Astrocyte (in vitro differentiated cells and primary cell): ENCODE data around the gene SRSF1. TPM values are rescaled to one million over a fixed set of nuclear protein-coding genes. Genes with fewer than 3 reads are reported as not detected.

Source experiments
- DNase-seq: peaks from one replicate; pipeline ENCODE4 v3.0.0-alpha.2; 2010; ENCODE audit warnings: low read depth
- FAIRE-seq: peaks from 2 replicates; lab custom pipeline; 2011; peaks lifted over from hg19 to GRCh38; lab: Jason Lieb, UNC
- H2AFZ ChIP-seq: 2 replicates; pipeline ENCODE4 v1.6.0; 2012; ENCODE audit warnings: low read depth, low read length, inconsistent platforms
- H3K27ac ChIP-seq: 2 replicates; pipeline ENCODE4 v1.5.1; 2011; ENCODE audit warnings: low read depth, low read length, inconsistent platforms
- H3K27me3 ChIP-seq: 2 replicates; pipeline ENCODE4 v1.6.0; 2011; ENCODE audit warnings: low read length, inconsistent platforms; ENCODE audit not compliant: insufficient read depth
- H3K36me3 ChIP-seq: 2 replicates; pipeline ENCODE4 v1.5.1; 2011; ENCODE audit warnings: low read length, inconsistent platforms; ENCODE audit not compliant: insufficient read depth
- H3K4me1 ChIP-seq: 2 replicates; pipeline ENCODE4 v1.5.1; 2011; ENCODE audit warnings: low read length, inconsistent platforms; ENCODE audit not compliant: insufficient read depth
- H3K4me2 ChIP-seq: 2 replicates; pipeline ENCODE4 v1.6.0; 2012; ENCODE audit warnings: low read length, inconsistent platforms
- H3K4me3 ChIP-seq: 2 replicates; pipeline ENCODE4 v1.5.1; 2011; ENCODE audit warnings: low read depth, mild to moderate bottlenecking, low read length, inconsistent platforms; ENCODE audit not compliant: insufficient read depth
- H3K79me2 ChIP-seq: 2 replicates; pipeline ENCODE4 v1.6.0; 2012; ENCODE audit warnings: mild to moderate bottlenecking, low read length, inconsistent platforms; ENCODE audit not compliant: insufficient read depth
- H3K9ac ChIP-seq: 2 replicates; pipeline ENCODE4 v1.6.0; 2012; ENCODE audit warnings: mild to moderate bottlenecking, low read length, inconsistent platforms
- H3K9me3 ChIP-seq: 2 replicates; pipeline ENCODE4 v1.5.1; 2012; ENCODE audit warnings: low read depth, mild to moderate bottlenecking, low read length, inconsistent platforms; ENCODE audit not compliant: insufficient read depth
- H4K20me1 ChIP-seq: 2 replicates; pipeline ENCODE4 v1.6.0; 2012; ENCODE audit warnings: low read length, inconsistent platforms; ENCODE audit not compliant: insufficient read depth
- H3K27ac Mint-ChIP-seq: one replicate; pipeline ENCODE4 v1.8.0; 2021; ENCODE audit warnings: mild to moderate bottlenecking, mixed read lengths; ENCODE audit not compliant: unreplicated experiment
- H3K27me3 Mint-ChIP-seq: one replicate; pipeline ENCODE4 v1.8.0; 2021; ENCODE audit warnings: low read depth, mixed read lengths; ENCODE audit not compliant: unreplicated experiment
- H3K36me3 Mint-ChIP-seq: one replicate; pipeline ENCODE4 v1.8.0; 2021; ENCODE audit warnings: low read depth, mixed read lengths; ENCODE audit not compliant: unreplicated experiment
- H3K4me1 Mint-ChIP-seq: one replicate; pipeline ENCODE4 v1.8.0; 2021; ENCODE audit warnings: low read depth, mixed read lengths; ENCODE audit not compliant: unreplicated experiment
- H3K4me3 Mint-ChIP-seq: one replicate; pipeline ENCODE4 v1.8.0; 2021; ENCODE audit warnings: mild to moderate bottlenecking, moderate library complexity, mixed read lengths; ENCODE audit not compliant: unreplicated experiment
- H3K9me3 Mint-ChIP-seq: one replicate; pipeline ENCODE4 v1.8.0; 2021; ENCODE audit warnings: mild to moderate bottlenecking, mixed read lengths; ENCODE audit not compliant: unreplicated experiment
- EZH2 ChIP-seq: IDR thresholded peaks from 2 replicates; pipeline ENCODE4 v1.6.1; 2012; ENCODE audit warnings: mild to moderate bottlenecking, low read length, inconsistent platforms; ENCODE audit not compliant: insufficient read depth
- total RNA-seq: library from RNA; stranded (reverse); gene quantifications from 2 replicates; pipeline ENCODE4 v1.2.1, GENCODE V29; 2021
- TF ChIP-seq, protein P1 (sequence below): IDR thresholded peaks from 2 replicates; pipeline ENCODE4 v1.5.1; 2011; ENCODE audit warnings: low read depth, mild to moderate bottlenecking, inconsistent platforms, low read length, moderate library complexity; ENCODE audit not compliant: insufficient read depth

The SRSF1 gene
- total RNA-seq, 1 donor from 2014 or later, result 196 TPM

DNA sequence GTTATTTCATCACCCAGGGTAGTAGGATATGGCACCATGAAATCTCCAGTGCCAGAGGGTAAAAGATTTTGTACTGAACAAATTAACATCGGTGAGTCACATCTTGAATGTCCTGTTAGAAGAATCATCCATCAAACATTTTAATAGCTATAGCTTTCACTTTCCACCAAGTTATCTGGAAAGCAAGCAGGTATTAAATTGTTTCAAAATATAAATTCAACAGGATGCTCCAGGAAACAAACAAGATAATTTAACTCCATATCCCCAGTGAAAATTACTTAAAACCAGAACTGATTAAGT, 21.4 kb downstream of the SRSF1 start:
- Histone ChIP-seq H3K9ac (no peak overlapping the region), H3K36me3 (peaks cover 7% of the 10 kb centered on the region), H3K4me1 (peaks cover 21% of the 10 kb centered on the region), H3K27me3 (no peaks in the 10 kb centered on the region), H3K79me2 (peaks cover 61% of the 10 kb centered on the region), H3K9me3 (no peaks in the 10 kb centered on the region), H3K27ac (no peak overlapping the region), H3K4me3 (no peak overlapping the region), H3K4me2 (peak overlapping the region; percentile 87), H4K20me1 (peaks cover 58% of the 10 kb centered on the region), H2AFZ (no peak overlapping the region)
- no peaks in the 10 kb centered on the region for H3K27me3 Mint-ChIP-seq
- H3K4me3 Mint-ChIP-seq, result peak overlapping the region; percentile 78
- FAIRE-seq (no peak), DNase-seq (peak; percentile 22)
- H3K9me3 Mint-ChIP-seq, result no peaks in the 10 kb centered on the region
- no peak for TF ChIP-seq EZH2
- TF ChIP-seq, protein P1, sequence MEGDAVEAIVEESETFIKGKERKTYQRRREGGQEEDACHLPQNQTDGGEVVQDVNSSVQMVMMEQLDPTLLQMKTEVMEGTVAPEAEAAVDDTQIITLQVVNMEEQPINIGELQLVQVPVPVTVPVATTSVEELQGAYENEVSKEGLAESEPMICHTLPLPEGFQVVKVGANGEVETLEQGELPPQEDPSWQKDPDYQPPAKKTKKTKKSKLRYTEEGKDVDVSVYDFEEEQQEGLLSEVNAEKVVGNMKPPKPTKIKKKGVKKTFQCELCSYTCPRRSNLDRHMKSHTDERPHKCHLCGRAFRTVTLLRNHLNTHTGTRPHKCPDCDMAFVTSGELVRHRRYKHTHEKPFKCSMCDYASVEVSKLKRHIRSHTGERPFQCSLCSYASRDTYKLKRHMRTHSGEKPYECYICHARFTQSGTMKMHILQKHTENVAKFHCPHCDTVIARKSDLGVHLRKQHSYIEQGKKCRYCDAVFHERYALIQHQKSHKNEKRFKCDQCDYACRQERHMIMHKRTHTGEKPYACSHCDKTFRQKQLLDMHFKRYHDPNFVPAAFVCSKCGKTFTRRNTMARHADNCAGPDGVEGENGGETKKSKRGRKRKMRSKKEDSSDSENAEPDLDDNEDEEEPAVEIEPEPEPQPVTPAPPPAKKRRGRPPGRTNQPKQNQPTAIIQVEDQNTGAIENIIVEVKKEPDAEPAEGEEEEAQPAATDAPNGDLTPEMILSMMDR, result no peak
- peak overlapping the region; percentile 58 for H3K27ac Mint-ChIP-seq
- H3K36me3 Mint-ChIP-seq, result peaks cover 10% of the 10 kb centered on the region
- peaks cover 53% of the 10 kb centered on the region for H3K4me1 Mint-ChIP-seq

DNA sequence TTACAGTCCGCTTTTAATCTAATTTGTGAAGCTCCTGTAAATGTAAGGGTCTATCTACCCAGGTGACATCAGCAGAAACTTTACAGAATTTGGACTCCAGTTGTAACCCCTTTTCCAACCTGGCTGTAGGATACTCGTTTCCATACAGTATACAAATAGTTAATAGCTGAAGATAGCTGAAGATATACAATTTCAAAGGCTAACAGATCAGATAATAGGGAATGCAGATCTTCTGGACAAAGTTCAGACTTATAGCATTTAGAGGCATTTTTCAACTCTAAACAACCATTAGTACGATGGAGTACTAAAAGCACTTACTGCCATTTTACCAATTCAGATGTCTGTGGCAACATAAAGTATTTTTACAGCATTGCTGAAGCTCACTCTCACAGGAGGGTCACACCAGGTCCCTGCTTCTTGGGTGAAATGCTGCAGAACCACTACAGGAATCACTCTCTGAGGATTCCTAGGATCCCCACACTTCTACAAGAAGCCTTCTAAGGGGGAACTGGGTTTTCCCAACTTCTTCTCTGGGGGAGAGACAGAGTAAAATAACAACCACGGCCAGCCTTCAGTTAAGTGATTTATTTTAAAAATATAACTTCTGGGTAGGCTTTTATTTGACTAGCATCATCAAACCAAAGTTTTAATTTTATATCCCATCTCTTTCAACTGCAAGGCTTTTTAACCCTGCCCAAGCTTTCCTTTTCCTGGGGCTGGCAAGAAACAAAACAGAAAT, 21.9 kb downstream of the SRSF1 start:
- H3K27me3 Mint-ChIP-seq, result no peaks in the 10 kb centered on the region
- H3K4me3 Mint-ChIP-seq, result peak overlapping the region; percentile 78
- Histone ChIP-seq H3K79me2 (peaks cover 66% of the 10 kb centered on the region), H3K4me3 (no peak overlapping the region), H3K27me3 (no peaks in the 10 kb centered on the region), H3K9ac (no peak overlapping the region), H4K20me1 (peaks cover 63% of the 10 kb centered on the region), H3K36me3 (peaks cover 13% of the 10 kb centered on the region), H3K27ac (no peak overlapping the region), H2AFZ (no peak overlapping the region), H3K4me2 (peak overlapping the region; percentile 87), H3K4me1 (peaks cover 21% of the 10 kb centered on the region), H3K9me3 (no peaks in the 10 kb centered on the region)
- FAIRE-seq (no peak), DNase-seq (no peak)
- H3K36me3 Mint-ChIP-seq, result peaks cover 12% of the 10 kb centered on the region
- no peaks in the 10 kb centered on the region for H3K9me3 Mint-ChIP-seq
- H3K27ac Mint-ChIP-seq, result peak overlapping the region; percentile 92
- H3K4me1 Mint-ChIP-seq, result peaks cover 52% of the 10 kb centered on the region
- TF ChIP-seq EZH2, result no peak
- TF ChIP-seq, protein P1, result no peak

DNA sequence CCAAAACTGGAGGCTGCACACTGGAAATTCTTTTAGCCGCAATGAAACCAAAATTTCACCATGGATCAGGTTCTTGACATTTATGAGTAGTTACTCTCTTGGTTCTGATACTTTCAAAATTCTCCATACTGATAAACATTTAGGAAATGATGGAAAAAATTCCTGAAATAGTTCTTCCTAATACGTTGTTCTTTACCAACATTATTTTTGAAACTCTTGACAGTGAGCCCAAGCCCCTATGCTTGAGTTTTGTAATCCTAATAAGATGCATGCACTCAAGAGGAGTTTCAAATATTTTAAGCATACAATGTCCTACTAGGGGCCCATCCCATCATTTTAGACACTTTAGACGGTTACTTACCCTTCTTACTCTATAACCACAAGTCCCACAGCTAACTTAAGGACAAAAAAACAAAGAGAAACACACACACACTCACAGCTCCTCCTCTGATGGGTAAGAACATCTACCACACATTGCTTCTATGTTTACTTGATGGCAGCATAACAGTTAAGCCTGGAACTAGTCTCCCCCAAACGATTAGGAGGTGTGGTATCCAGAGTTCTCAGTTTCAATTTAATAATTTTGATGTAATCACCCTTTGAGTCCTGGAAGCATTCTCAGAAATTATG, 22.7 kb downstream of the SRSF1 start:
- peaks cover 12% of the 10 kb centered on the region for H3K36me3 Mint-ChIP-seq
- H3K36me3 ChIP-seq, result peaks cover 13% of the 10 kb centered on the region
- H2AFZ ChIP-seq, result no peak overlapping the region
- peak overlapping the region; percentile 87 for H3K4me2 ChIP-seq
- H3K4me3 ChIP-seq, result no peak overlapping the region
- TF ChIP-seq, protein P1, result no peak
- TF ChIP-seq EZH2, result no peak
- DNase-seq (peak; percentile 8), FAIRE-seq (no peak)
- peaks cover 67% of the 10 kb centered on the region for H3K79me2 ChIP-seq
- H3K27me3 Mint-ChIP-seq, result no peaks in the 10 kb centered on the region
- H3K4me3 Mint-ChIP-seq, result peak overlapping the region; percentile 78
- peaks cover 63% of the 10 kb centered on the region for H4K20me1 ChIP-seq
- no peak overlapping the region for H3K27ac ChIP-seq
- H3K4me1 Mint-ChIP-seq, result peaks cover 47% of the 10 kb centered on the region
- H3K9me3 ChIP-seq, result no peaks in the 10 kb centered on the region
- H3K9ac ChIP-seq, result no peak overlapping the region
- peaks cover 21% of the 10 kb centered on the region for H3K4me1 ChIP-seq
- H3K9me3 Mint-ChIP-seq, result no peaks in the 10 kb centered on the region
- no peak overlapping the region for H3K27ac Mint-ChIP-seq
- H3K27me3 ChIP-seq, result no peaks in the 10 kb centered on the region
